ENCODE measurements around the gene HTT. TPM values are rescaled to one million over a fixed set of nuclear protein-coding genes. Genes with fewer than 3 reads are reported as not detected.

HTT gene
- total and polyA plus RNA-seq, 2 of the 13 experiments (the other 11 are each of a cell fraction or from before 2014, with no cell fraction given), result 17.5 to 19.5 TPM

DNA sequence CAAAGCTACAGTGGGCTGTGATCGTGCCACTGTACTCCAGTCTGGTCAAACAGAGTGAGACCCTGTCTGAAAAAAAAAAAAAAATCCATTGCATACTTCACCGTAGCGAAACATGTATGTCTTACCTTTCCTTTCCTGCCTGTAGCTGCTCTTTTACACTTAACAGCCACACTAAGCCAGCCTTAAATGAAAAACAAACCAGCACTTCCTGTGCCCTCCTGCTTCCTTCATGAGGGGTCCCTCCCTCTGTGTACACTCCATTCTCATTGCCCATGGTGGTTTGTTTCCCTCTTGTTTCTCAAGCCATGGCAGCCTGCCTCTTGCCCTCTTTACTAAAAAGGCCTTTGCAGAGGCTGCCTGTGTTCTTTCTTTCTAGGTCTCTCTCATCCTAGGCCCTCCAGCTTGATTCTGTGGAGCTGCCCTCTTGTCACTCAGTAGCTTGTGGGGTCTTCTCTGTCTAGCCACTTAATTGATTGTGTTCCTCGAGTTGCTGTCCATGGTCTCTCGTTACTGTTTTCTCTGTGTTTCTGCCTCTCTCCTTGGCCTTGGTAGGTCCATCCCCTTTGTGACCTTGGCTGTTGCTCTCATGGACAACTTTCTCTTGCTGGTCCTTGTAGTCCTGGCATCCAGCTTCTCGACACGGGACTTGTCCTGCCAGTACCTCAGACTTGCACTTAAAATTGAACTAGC is 122.3 kb downstream of the HTT start:
- Histone ChIP-seq H3K79me2 (ENCODE audit: insufficient read depth, low read length) (no peaks in the 10 kb centered on the region), H3K4me1 (ENCODE audit: insufficient read depth, low read length) (peaks cover 15% of the 10 kb centered on the region), H4K20me1 (ENCODE audit: insufficient read depth, low read length) (no peaks in the 10 kb centered on the region), H3K27me3 (ENCODE audit: control insufficient read depth in 1 of 2, insufficient read depth in 2 of 2, low read length in 2 of 2) (no peaks in the 10 kb centered on the region), H3K4me3 (replicated peaks in 1 of 3; ENCODE audit: insufficient read depth in 1 of 3, low read depth in 2 of 3, low read length in 3 of 3) (no peak overlapping the region), H3K4me2 (ENCODE audit: low read depth, low read length) (no peak overlapping the region), H3K27ac (ENCODE audit: extremely low read length, insufficient read depth, low read length) (no peak overlapping the region), H2AFZ (ENCODE audit: low read length) (no peak overlapping the region), H3K9ac (ENCODE audit: insufficient read depth, low read depth, low read length) (no peak overlapping the region), H3K36me3 (replicated peaks in 1 of 2; ENCODE audit: control insufficient read depth in 1 of 2, insufficient read depth in 2 of 2, low read length in 2 of 2) (peaks cover 25 to 72% of the 10 kb centered on the region in 2 experiments; a peak in 4 of 5 replicates), H3K9me3 (ENCODE audit: low read length) (no peaks in the 10 kb centered on the region)
- ChIA-PET POLR2A (no interaction called here), CTCF (ENCODE audit: low intra/inter-chr PET ratio, low total read pairs) (no interaction called here)
- BruUV-seq (replicated peaks), result no TSS peak
- ATAC-seq, result no peak
- intact Hi-C loops (cut with micrococcal nuclease; ENCODE audit: unreplicated experiment), result no loop called here
- no peak for DNase-seq (ENCODE audit: low spot score)
- TF ChIP-seq, protein P1, sequence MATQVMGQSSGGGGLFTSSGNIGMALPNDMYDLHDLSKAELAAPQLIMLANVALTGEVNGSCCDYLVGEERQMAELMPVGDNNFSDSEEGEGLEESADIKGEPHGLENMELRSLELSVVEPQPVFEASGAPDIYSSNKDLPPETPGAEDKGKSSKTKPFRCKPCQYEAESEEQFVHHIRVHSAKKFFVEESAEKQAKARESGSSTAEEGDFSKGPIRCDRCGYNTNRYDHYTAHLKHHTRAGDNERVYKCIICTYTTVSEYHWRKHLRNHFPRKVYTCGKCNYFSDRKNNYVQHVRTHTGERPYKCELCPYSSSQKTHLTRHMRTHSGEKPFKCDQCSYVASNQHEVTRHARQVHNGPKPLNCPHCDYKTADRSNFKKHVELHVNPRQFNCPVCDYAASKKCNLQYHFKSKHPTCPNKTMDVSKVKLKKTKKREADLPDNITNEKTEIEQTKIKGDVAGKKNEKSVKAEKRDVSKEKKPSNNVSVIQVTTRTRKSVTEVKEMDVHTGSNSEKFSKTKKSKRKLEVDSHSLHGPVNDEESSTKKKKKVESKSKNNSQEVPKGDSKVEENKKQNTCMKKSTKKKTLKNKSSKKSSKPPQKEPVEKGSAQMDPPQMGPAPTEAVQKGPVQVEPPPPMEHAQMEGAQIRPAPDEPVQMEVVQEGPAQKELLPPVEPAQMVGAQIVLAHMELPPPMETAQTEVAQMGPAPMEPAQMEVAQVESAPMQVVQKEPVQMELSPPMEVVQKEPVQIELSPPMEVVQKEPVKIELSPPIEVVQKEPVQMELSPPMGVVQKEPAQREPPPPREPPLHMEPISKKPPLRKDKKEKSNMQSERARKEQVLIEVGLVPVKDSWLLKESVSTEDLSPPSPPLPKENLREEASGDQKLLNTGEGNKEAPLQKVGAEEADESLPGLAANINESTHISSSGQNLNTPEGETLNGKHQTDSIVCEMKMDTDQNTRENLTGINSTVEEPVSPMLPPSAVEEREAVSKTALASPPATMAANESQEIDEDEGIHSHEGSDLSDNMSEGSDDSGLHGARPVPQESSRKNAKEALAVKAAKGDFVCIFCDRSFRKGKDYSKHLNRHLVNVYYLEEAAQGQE (IDR thresholded peaks at IDR 0.05; ENCODE audit: borderline replicate concordance in 1 of 2, low read depth in 1 of 2, low read length in 2 of 2), result 0 out of 4 replicates have a peak, but pooled peaks of 1 of the 2 experiments have one; percentile 34
- TF ChIP-seq ZNF530 (CRISPR knock-in tag; IDR thresholded peaks at IDR 0.05; ENCODE audit: low read depth), result no peak
- in situ Hi-C loops (cut with HindIII; ENCODE audit: extremely low pct_ligation_motif_present, low pct_unique_long_range_greater_than_20kb), result no loop called here
- FAIRE-seq, result no peak
- WGBS (ENCODE audit: low lambda C conversion rate), result 93% methylated on average over 7 of the region's 7 CpGs

All from HepG2 (cell line).